DMS53 (cell line): ENCODE data around the gene PLPPR1.
A peak's percentile ranks its signal among the peaks of the same experiment; 100 is the strongest.
"Not testable (repeated sequence)": the region's sequence is repeated elsewhere in the genome, so short reads cannot be mapped to it uniquely, and the experiment has no call there.

Experiments used
- DNase-seq: peaks from one replicate; lab custom pipeline; 2025; lab: John Stamatoyannopoulos, UW

The PLPPR1 gene

DNA sequence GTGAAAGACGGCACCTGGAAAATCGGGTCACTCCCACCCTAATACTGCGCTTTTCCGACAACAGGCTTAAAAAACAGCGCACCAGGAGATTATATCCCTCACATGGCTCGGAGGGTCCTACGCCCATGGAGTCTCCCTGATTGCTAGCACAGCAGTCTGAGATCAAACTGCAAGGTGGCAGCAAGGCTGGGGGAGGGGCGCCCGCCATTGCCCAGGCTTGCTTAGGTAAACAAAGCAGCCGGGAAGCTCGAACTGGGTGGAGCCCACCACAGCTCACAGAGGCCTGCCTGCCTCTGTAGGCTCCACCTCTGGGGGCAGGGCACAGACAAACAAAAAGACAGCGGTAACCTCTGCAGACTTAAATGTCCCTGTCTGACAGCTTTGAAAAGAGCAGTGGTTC is 262.5 kb downstream of the PLPPR1 start:
- not testable (repeated sequence) for DNase-seq

- no peak for DNase-seq
These were observed 271.4 kb downstream of the PLPPR1 start for GRCh38 chr9:101299901-101300300.

DNA sequence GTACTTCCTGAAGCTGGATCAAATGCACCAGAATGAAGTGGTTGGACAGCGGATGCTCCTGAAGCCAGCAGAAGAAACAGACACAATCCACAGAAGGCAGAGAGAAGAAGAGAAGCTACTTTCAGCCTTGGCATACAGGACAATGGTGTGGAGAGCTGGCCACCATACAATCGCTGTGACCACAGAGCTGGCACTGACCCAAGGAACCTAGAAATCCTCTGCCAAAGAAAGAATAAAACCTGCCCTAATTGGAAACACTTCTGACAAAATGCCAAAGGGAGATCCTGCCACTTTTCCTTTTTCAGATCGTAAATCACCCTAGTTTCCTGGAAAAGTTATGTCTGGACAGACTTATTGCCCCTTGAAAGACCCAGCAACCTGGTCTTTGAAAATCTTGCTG is 278.5 kb downstream of the PLPPR1 start:
- DNase-seq: no peak

- DNase-seq: no peak
These were observed 279.1 kb downstream of the PLPPR1 start for GRCh38 chr9:101307524-101308213.

- no peak for DNase-seq
These were observed 280.6 kb downstream of the PLPPR1 start for GRCh38 chr9:101309139-101309538.

GRCh38 chr9:101311191-101311590 is 282.7 kb downstream of the PLPPR1 start:
- DNase-seq: no peak

- peak; percentile 85 for DNase-seq
These were observed 283.4 kb downstream of the PLPPR1 start for GRCh38 chr9:101311758-101312420.

DNA sequence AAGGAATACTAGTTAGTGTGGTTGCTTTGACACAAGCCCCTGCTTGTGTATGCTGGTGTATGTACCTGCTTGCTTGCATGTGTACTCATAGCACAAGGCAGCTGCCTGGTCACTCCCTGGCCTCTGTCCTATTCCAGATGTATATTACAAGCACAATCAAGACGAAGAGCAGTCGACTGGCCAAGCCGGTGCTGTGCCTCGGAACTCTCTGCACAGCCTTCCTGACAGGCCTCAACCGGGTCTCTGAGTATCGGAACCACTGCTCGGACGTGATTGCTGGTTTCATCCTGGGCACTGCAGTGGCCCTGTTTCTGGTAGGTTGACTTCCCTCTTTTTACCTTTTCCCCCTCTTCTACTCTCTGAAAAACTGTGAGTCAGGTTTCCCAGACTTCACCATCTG is 284.1 kb downstream of the PLPPR1 start:
- no peak for DNase-seq

- no peak for DNase-seq
These were observed 286.6 kb downstream of the PLPPR1 start for GRCh38 chr9:101315112-101315450.

DNA sequence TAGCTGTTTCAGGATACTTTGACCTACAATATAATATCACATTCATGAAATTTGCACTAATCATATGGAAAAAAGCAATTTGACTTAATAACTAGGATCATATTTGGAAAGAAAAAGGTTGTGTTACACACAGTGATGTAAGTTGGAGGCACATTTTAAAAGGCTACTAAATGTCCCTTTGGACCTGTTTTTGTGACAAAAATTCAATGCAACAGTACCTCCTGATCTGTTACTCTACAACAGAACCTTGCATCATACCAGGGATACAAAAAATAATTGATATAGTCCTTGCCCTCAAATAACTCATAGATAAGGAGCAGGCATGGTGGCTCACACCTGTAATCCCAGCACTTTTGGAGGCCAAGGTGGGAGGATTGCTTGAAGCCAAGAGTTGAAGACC is 289.2 kb downstream of the PLPPR1 start:
- DNase-seq: no peak

- DNase-seq: no peak
These were observed 294.6 kb downstream of the PLPPR1 start for GRCh38 chr9:101323129-101323528.

DNA sequence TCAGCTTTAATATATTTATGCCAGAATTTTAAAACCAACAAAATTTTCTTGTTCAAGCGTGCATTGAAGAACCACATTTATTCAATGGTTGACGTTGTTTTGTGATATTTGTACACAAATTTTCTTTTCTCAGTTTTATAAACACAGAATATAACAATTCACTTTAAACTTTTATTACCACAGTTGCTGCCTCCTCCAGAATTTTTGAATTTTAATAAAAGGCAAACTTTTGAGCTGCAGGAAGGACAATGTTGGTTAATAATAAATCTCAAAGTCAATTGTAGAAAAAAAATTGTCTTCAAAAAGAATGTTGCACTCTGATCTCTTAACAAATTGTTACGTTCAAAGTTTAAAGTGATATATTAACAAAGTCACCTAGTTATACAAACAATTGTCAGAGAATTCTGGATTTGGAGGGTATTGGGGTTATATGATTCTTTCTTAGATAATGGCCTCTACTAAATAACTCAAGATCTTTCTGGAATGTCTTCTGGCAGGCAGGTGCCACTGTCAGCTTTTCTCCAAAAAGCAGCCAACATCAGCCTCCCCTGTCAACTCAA is 295.8 kb downstream of the PLPPR1 start:
- no peak for DNase-seq

GRCh38 chr9:101325053-101325452 is 296.5 kb downstream of the PLPPR1 start:
- DNase-seq: peak; percentile 68

DNA sequence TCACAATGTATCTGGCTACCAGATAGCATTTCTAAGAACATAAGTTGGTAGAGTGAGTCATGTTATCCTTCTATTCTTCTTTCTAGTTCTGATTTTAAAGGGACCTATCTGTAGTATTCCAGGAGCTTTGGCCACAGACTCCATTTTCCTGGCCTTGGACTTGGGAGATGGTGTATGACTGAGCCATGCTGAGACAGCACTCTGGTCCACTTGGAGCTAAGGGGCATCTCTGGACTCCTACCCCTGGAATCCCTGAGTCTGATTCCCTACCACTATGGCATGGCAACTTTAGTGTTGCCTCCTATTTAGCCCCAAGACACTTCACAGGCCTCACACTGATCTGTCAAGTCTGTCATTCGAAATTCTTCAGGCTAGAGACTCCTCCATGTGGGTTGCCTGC is 297.5 kb downstream of the PLPPR1 start:
- peak; percentile 41 for DNase-seq

DNA sequence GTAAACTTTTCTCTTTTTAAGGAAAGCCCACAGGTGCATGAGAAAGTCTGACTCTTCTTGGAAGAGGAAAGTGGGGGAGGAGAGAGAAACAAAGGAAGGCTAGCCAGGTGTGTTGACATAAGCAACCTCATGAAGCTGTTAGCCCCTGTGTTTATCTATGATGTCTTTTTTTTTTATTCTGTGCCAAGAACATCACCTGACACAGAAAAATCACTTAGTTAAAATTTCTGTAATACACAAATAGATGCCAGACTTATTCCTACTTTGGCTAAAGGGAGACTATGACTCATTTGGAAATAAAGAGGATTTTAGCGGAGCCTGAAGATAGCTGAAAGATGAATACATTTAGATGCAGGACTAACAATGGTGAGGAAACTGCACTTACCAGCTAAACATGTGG is 298.0 kb downstream of the PLPPR1 start:
- peak; percentile 78 for DNase-seq

DNA sequence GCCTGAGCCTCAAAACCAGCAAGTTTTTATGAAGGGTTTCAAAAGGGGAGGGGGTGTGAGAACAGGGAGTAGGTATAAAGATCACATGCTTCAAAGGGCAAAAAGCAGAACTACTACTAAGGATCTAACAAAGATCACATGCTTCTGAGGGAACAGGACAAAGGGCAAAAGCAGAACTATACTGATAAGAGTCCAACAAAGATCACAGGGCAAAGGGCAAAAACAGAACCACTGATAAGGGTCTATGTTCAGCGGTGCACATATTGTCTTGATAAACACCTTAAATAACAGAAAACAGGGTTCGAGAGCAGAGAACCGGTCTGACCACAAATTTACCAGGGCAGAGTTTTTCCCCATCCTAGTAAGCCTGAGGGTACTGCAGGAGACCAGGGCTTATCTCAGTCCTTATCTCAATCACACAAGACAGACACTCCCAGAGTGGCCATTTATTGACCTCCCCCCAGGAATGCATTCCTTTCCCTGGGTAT is 298.9 kb downstream of the PLPPR1 start:
- DNase-seq: peak; percentile 4

DNA sequence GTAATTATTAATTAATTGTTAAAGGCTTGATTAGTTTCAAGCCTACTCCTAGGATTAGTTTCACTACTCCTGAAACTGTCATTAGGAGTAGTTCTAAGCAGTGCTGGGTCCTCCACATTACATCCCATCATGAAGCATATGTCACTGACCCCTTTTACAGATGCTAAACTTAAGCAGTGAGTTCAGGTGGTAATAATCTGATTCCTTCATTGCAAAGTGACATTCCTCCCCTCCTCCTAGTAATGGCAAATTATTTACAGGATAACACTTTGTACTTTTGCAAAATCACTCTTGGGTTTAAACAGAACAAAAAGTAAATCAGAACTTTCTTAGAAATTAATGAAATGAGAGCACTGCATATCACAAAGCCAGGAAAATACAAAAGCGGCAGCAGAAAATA is 303.8 kb downstream of the PLPPR1 start:
- DNase-seq: no peak

GRCh38 chr9:101333490-101333889 is 305.0 kb downstream of the PLPPR1 start:
- no peak for DNase-seq

DNA sequence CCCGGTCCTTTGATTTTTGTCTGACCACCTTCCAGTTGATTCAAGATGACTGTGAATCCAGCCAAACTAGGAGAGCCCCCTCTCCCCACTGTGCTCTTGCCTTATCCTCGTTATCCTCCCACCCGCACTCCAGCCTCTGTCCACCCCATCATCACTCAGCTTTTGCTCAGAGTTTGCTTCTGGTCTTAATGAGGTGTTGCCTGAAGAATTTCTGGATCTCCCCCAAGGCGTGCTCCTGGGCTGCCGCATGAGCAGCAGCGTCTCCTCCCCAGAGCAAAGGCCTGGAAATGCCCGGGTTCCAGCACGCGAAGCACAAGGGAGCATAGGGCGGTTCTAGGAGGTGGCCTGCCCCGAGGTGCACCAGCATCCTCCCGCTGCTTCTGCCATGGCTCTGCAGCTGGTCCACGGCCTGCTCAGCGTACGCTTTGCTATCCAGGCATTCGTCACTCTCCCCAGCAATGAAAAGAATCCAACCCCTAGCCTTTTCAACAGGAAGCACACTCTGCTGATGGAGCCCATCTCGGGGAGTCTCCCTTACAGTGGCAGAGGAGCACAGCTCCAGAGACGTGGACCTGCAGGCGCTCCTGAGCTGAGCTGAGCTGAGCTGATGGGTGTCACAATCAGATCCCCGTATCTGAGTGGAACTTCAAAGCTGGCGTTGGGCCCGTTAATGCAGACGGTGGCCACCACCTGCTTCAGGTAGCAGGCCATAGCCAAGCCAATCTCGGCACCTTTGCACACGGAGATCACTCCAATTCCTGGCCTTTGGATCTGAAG is 305.6 kb downstream of the PLPPR1 start:
- DNase-seq: no peak

DNA sequence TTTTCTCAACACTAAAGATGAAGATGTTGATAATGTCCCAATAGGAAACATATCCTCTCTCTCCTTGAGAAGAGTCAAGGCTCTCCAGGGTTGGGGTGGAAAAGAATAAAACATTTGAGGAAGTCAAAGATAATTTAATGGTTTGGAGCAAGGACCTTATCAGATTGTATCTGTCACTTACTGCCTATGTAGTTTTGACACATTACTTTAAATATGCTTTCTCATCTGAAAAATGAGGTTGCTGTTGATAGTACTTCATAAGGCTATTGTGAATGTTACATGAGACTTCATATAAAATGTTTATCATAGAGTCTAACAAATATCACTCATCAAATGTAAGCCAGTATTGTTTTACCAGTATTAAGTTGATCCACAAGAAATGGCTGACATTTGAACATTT is 307.6 kb downstream of the PLPPR1 start:
- DNase-seq: no peak

DNA sequence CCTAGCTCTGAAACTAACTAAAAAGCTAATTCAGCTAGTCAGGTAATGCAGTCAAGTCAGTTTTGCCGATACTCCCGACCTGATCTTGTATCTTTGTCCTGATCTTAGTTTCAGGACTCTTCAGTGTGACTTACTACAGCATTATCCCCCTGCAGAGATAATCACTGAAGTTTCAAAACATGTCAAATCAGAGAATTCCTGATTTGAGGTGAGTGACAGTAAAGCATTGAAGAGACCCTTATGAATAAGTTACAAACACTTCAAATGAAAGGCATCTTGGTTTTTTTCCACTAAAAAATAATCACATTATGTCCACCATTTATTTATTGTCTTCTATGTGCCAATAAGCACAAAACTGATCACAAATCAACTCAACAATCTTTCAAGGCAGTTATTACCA is 308.7 kb downstream of the PLPPR1 start:
- no peak for DNase-seq

DNA sequence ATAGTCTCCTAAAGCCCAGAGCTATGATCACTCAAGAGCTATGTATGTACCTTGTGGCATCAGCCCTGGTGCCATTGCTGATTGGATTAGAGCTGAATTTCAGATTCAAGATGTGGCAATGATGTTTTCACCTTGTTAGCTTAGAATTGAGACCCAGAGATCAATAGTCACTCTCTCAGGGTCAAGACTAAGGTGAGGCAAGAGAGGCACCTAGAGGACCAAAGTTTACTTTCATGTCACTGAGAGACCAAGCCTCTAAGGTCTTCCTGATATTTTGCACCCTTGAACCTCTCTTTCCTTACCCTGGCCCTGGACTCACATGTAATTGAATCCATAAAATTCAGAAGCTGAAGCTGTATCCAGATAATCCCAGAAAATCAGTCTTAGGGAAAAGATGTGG is 313.4 kb downstream of the PLPPR1 start:
- no peak for DNase-seq

GRCh38 chr9:101342595-101342994 is 314.1 kb downstream of the PLPPR1 start:
- DNase-seq: no peak
